NCI-H187 (cell line): Measurements from ENCODE around the gene SKIL.

ENCODE experiments used
- DNase-seq, 2 experiments: peaks; one replicate each; lab custom pipeline; 2025; lab: John Stamatoyannopoulos, UW

Gene SKIL

GRCh38 chr3:170397685-170398084, 40.2 kb downstream of the SKIL start:
- no peak for DNase-seq

- no peak for DNase-seq
Measured at GRCh38 chr3:170405101-170405500, 47.6 kb downstream of the SKIL start.

- DNase-seq: no peak
Measured at GRCh38 chr3:170410428-170411029, 53.0 kb downstream of the SKIL start.

- DNase-seq: no peak
Measured at GRCh38 chr3:170413291-170413690, 55.8 kb downstream of the SKIL start.

- DNase-seq: peak; percentile 28 to 35
Measured at GRCh38 chr3:170414202-170414663, 56.7 kb downstream of the SKIL start.

- DNase-seq: no peak
Measured at GRCh38 chr3:170417090-170417489, 59.6 kb downstream of the SKIL start.

GRCh38 chr3:170418422-170419398, 61.2 kb downstream of the SKIL start, which contains the start of gene CLDN11:
Gene CLDN11, plus strand, starts transcription at chr3:170418868. Its CDS starts 199 bp downstream, at chr3:170419067.
- DNase-seq: peak; percentile 37 to 43

GRCh38 chr3:170419557-170420087, 62.1 kb downstream of the SKIL start:
- no peak for DNase-seq

GRCh38 chr3:170420307-170420821, 62.8 kb downstream of the SKIL start:
- no peak for DNase-seq

- DNase-seq: no peak
Measured at GRCh38 chr3:170421111-170421641, 63.7 kb downstream of the SKIL start.

GRCh38 chr3:170421758-170422157, 64.2 kb downstream of the SKIL start:
- DNase-seq: no peak

- DNase-seq: no peak
Measured at GRCh38 chr3:170423001-170423615, 65.6 kb downstream of the SKIL start.

GRCh38 chr3:170424879-170425278, 67.4 kb downstream of the SKIL start:
- no peak for DNase-seq

GRCh38 chr3:170425491-170426239, 68.2 kb downstream of the SKIL start:
- peak in 1 of 2 experiments; percentile 49 for DNase-seq

- no peak for DNase-seq
Measured at GRCh38 chr3:170426240-170426797, 68.8 kb downstream of the SKIL start.

GRCh38 chr3:170428095-170428494, 70.6 kb downstream of the SKIL start:
- no peak for DNase-seq

- DNase-seq: no peak
Measured at GRCh38 chr3:170429050-170429449, 71.5 kb downstream of the SKIL start.

- DNase-seq: no peak
Measured at GRCh38 chr3:170431054-170431453, 73.5 kb downstream of the SKIL start.

- no peak for DNase-seq
Measured at GRCh38 chr3:170432416-170432815, 74.9 kb downstream of the SKIL start.

- DNase-seq: no peak
Measured at GRCh38 chr3:170436697-170437096, 79.2 kb downstream of the SKIL start.

- DNase-seq: no peak
Measured at GRCh38 chr3:170437176-170437575, 79.7 kb downstream of the SKIL start.
